Measurements from ENCODE around the gene OR1J2.

The OR1J2 gene

DNA sequence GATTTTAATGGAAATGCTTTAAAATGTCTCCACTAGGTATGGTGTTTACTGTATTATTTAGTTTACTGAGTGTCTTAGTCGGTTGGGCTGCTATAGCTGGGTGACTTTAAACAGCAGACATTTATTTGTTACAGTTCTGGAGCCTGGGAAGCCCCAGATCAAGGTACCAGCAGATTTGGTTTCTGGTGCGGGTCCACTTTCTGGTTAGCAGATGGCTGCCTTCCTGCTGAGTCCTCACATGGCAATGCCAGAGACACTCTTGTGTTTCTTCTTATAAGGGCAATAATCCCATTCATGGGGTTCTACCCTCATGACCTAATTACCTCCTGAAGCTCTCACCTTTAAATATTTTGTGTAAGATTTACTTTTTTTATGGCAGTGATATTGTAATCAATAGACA, 7.6 kb downstream of the OR1J2 start:
- Histone ChIP-seq H2BK12ac (ENCODE audit: low read length) (no peak overlapping the region), H2AFZ (ENCODE audit: insufficient read depth, low read length, poor library complexity) (no peak overlapping the region), H4K91ac (ENCODE audit: low read depth, low read length) (no peak overlapping the region), H3K27ac (ENCODE audit: low read depth, low read length) (no peak overlapping the region), H3K79me2 (ENCODE audit: control insufficient read depth, insufficient read depth, low read length, poor library complexity) (no peaks in the 10 kb centered on the region), H3K4me2 (ENCODE audit: low read length) (no peak overlapping the region), H3K18ac (ENCODE audit: low read length) (no peak overlapping the region), H3K36me3 (ENCODE audit: control insufficient read depth in 1 of 2, insufficient read depth in 2 of 2, low read length in 2 of 2) (no peaks in the 10 kb centered on the region), H2AK5ac (ENCODE audit: low read length) (no peak overlapping the region), H3K27me3 (ENCODE audit: insufficient read depth, low read length) (no peaks in the 10 kb centered on the region), H2BK120ac (ENCODE audit: insufficient read depth, low read length, poor library complexity) (no peak overlapping the region), H3K79me1 (ENCODE audit: low read length) (no peaks in the 10 kb centered on the region), H3K23ac (ENCODE audit: low read length) (no peak overlapping the region), H4K8ac (ENCODE audit: low read depth, low read length) (no peak overlapping the region), H3K4me1 (ENCODE audit: control insufficient read depth in 1 of 2, insufficient read depth in 2 of 2, low read length in 2 of 2) (no peaks in the 10 kb centered on the region), H4K12ac (ENCODE audit: low read depth, low read length) (no peak overlapping the region), H2BK5ac (ENCODE audit: low read depth, low read length, poor library complexity) (no peak overlapping the region), H3K4ac (ENCODE audit: low read depth, low read length) (no peak overlapping the region), H3K9ac (ENCODE audit: low read length) (no peak overlapping the region), H3K9me3 (ENCODE audit: insufficient read depth, low read depth, low read length) (peaks cover 22% of the 10 kb centered on the region), H3K14ac (ENCODE audit: low read length) (no peak overlapping the region), H3K4me3 (ENCODE audit: low read depth, low read length) (no peak overlapping the region)
- peak; percentile 76 to 80 for DNase-seq
- WGBS (ENCODE audit: extremely low coverage, insufficient coverage, insufficient read length): no CpG with 5 or more reads among the region's 2 CpGs

GRCh38 chr9:122518841-122519240, 8.2 kb downstream of the OR1J2 start, which contains the start of gene OR1J4:
OR1J4 (plus strand) TSS chr9:122519141; CDS start chr9:122519141, 0 bp downstream.
- no peak within 1 kb of the TSS for H2BK5ac ChIP-seq (ENCODE audit: low read depth, low read length, poor library complexity)
- H2BK120ac ChIP-seq (ENCODE audit: insufficient read depth, low read length, poor library complexity): no peak within 1 kb of the TSS
- H3K18ac ChIP-seq (ENCODE audit: low read length): no peak within 1 kb of the TSS
- H3K4me2 ChIP-seq (ENCODE audit: low read length): no peak within 1 kb of the TSS
- H3K27me3 ChIP-seq (ENCODE audit: insufficient read depth, low read length): no peaks in the 10 kb centered on the region
- no peaks in the 10 kb centered on the region for H3K4me1 ChIP-seq (ENCODE audit: control insufficient read depth in 1 of 2, insufficient read depth in 2 of 2, low read length in 2 of 2)
- no peak within 1 kb of the TSS for H4K8ac ChIP-seq (ENCODE audit: low read depth, low read length)
- no peak within 1 kb of the TSS for H4K12ac ChIP-seq (ENCODE audit: low read depth, low read length)
- H3K14ac ChIP-seq (ENCODE audit: low read length): no peak within 1 kb of the TSS
- no peak within 1 kb of the TSS for H3K27ac ChIP-seq (ENCODE audit: low read depth, low read length)
- H3K36me3 ChIP-seq (ENCODE audit: control insufficient read depth in 1 of 2, insufficient read depth in 2 of 2, low read length in 2 of 2): no peaks in the 10 kb centered on the region
- H4K91ac ChIP-seq (ENCODE audit: low read depth, low read length): no peak within 1 kb of the TSS
- H3K79me1 ChIP-seq (ENCODE audit: low read length): no peaks in the 10 kb centered on the region
- no peak within 1 kb of the TSS for H2AK5ac ChIP-seq (ENCODE audit: low read length)
- H3K79me2 ChIP-seq (ENCODE audit: control insufficient read depth, insufficient read depth, low read length, poor library complexity): no peaks in the 10 kb centered on the region
- no peak within 1 kb of the TSS for H2BK12ac ChIP-seq (ENCODE audit: low read length)
- no CpG with 5 or more reads among the region's 4 CpGs for WGBS (ENCODE audit: extremely low coverage, insufficient coverage, insufficient read length)
- no peak within 1 kb of the TSS for H3K4ac ChIP-seq (ENCODE audit: low read depth, low read length)
- no peak within 1 kb of the TSS for H3K23ac ChIP-seq (ENCODE audit: low read length)
- H3K4me3 ChIP-seq (ENCODE audit: low read depth, low read length): no peak within 1 kb of the TSS
- H3K9me3 ChIP-seq (ENCODE audit: insufficient read depth, low read depth, low read length): peaks cover 22% of the 10 kb centered on the region
- DNase-seq: no peak
- H3K9ac ChIP-seq (ENCODE audit: low read length): no peak within 1 kb of the TSS
- H2AFZ ChIP-seq (ENCODE audit: insufficient read depth, low read length, poor library complexity): no peak within 1 kb of the TSS

GRCh38 chr9:122519376-122519775, 8.8 kb downstream of the OR1J2 start:
- H4K91ac ChIP-seq (ENCODE audit: low read depth, low read length): no peak overlapping the region
- H2AK5ac ChIP-seq (ENCODE audit: low read length): no peak overlapping the region
- no peak overlapping the region for H2AFZ ChIP-seq (ENCODE audit: insufficient read depth, low read length, poor library complexity)
- H3K27me3 ChIP-seq (ENCODE audit: insufficient read depth, low read length): no peaks in the 10 kb centered on the region
- H3K79me2 ChIP-seq (ENCODE audit: control insufficient read depth, insufficient read depth, low read length, poor library complexity): no peaks in the 10 kb centered on the region
- no peak overlapping the region for H3K4me3 ChIP-seq (ENCODE audit: low read depth, low read length)
- no peaks in the 10 kb centered on the region for H3K4me1 ChIP-seq (ENCODE audit: control insufficient read depth in 1 of 2, insufficient read depth in 2 of 2, low read length in 2 of 2)
- no peak overlapping the region for H3K4ac ChIP-seq (ENCODE audit: low read depth, low read length)
- H3K9ac ChIP-seq (ENCODE audit: low read length): no peak overlapping the region
- H2BK12ac ChIP-seq (ENCODE audit: low read length): no peak overlapping the region
- DNase-seq: no peak
- no peak overlapping the region for H3K4me2 ChIP-seq (ENCODE audit: low read length)
- no CpG with 5 or more reads among the region's 3 CpGs for WGBS (ENCODE audit: extremely low coverage, insufficient coverage, insufficient read length)
- no peaks in the 10 kb centered on the region for H3K79me1 ChIP-seq (ENCODE audit: low read length)
- no peak overlapping the region for H2BK120ac ChIP-seq (ENCODE audit: insufficient read depth, low read length, poor library complexity)
- H4K12ac ChIP-seq (ENCODE audit: low read depth, low read length): no peak overlapping the region
- no peak overlapping the region for H3K18ac ChIP-seq (ENCODE audit: low read length)
- no peaks in the 10 kb centered on the region for H3K36me3 ChIP-seq (ENCODE audit: control insufficient read depth in 1 of 2, insufficient read depth in 2 of 2, low read length in 2 of 2)
- no peak overlapping the region for H3K23ac ChIP-seq (ENCODE audit: low read length)
- H2BK5ac ChIP-seq (ENCODE audit: low read depth, low read length, poor library complexity): no peak overlapping the region
- no peak overlapping the region for H3K14ac ChIP-seq (ENCODE audit: low read length)
- H4K8ac ChIP-seq (ENCODE audit: low read depth, low read length): no peak overlapping the region
- no peak overlapping the region for H3K27ac ChIP-seq (ENCODE audit: low read depth, low read length)
- H3K9me3 ChIP-seq (ENCODE audit: insufficient read depth, low read depth, low read length): peaks cover 22% of the 10 kb centered on the region

DNA sequence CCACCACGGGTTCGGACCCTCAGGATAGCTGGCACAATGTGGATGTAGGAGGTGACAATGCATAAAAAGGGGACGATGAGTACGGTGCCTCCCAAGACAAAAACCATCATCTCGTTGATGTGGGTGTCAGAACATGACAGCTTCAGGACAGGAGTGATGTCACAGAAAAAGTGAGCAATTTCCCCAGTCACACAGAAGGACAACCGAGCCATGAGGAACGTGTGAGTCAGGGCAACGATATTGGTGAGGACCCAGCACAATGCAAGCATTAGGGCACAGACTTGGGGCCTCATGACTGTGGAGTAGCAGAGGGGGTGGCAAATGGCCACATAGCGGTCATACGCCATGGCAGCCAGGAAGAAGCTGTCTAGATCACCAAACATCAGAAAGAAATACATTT, 16.0 kb downstream of the OR1J2 start:
- Histone ChIP-seq H3K4me3 (ENCODE audit: low read depth, low read length) (no peak overlapping the region), H2BK120ac (ENCODE audit: insufficient read depth, low read length, poor library complexity) (no peak overlapping the region), H3K9ac (ENCODE audit: low read length) (no peak overlapping the region), H4K91ac (ENCODE audit: low read depth, low read length) (no peak overlapping the region), H3K4ac (ENCODE audit: low read depth, low read length) (no peak overlapping the region), H4K12ac (ENCODE audit: low read depth, low read length) (no peak overlapping the region), H3K4me2 (ENCODE audit: low read length) (no peak overlapping the region), H4K8ac (ENCODE audit: low read depth, low read length) (no peak overlapping the region), H3K4me1 (ENCODE audit: control insufficient read depth in 1 of 2, insufficient read depth in 2 of 2, low read length in 2 of 2) (no peaks in the 10 kb centered on the region), H3K23ac (ENCODE audit: low read length) (no peak overlapping the region), H3K18ac (ENCODE audit: low read length) (no peak overlapping the region), H3K9me3 (ENCODE audit: insufficient read depth, low read depth, low read length) (peaks cover 14% of the 10 kb centered on the region), H3K79me1 (ENCODE audit: low read length) (no peaks in the 10 kb centered on the region), H2AK5ac (ENCODE audit: low read length) (no peak overlapping the region), H3K36me3 (ENCODE audit: control insufficient read depth in 1 of 2, insufficient read depth in 2 of 2, low read length in 2 of 2) (no peaks in the 10 kb centered on the region), H2BK12ac (ENCODE audit: low read length) (no peak overlapping the region), H3K14ac (ENCODE audit: low read length) (no peak overlapping the region), H3K27ac (ENCODE audit: low read depth, low read length) (no peak overlapping the region), H2BK5ac (ENCODE audit: low read depth, low read length, poor library complexity) (no peak overlapping the region), H3K79me2 (ENCODE audit: control insufficient read depth, insufficient read depth, low read length, poor library complexity) (no peaks in the 10 kb centered on the region), H3K27me3 (ENCODE audit: insufficient read depth, low read length) (no peaks in the 10 kb centered on the region), H2AFZ (ENCODE audit: insufficient read depth, low read length, poor library complexity) (no peak overlapping the region)
- no CpG with 5 or more reads among the region's 10 CpGs for WGBS (ENCODE audit: extremely low coverage, insufficient coverage, insufficient read length)
- no peak for DNase-seq

Data from trophoblast cell (in vitro differentiated cells and primary cell).